HL-60 (cell line): ENCODE data around the gene TSNAXIP1.

Experiments used
- DNase-seq, 2 experiments: peaks; one replicate each; pipeline ENCODE4 v3.0.0-alpha.2; 2010 to 2020; ENCODE audit warnings: low read depth in 1 of 2, low spot score in 1 of 2
- H3K27ac ChIP-seq: fragments of 250-450 bp; sonication (Bioruptor Pico); replicated peaks from 2 replicates; pipeline ENCODE4 v1.5.1; 2020; ENCODE audit warnings: mild to moderate bottlenecking, moderate library complexity
- H3K27me3 ChIP-seq: fragments of 250-450 bp; sonication (Bioruptor Pico); 2 replicates; pipeline ENCODE4 v1.5.1; 2021; ENCODE audit warnings: mild to moderate bottlenecking, moderate library complexity; ENCODE audit not compliant: insufficient read depth, poor library complexity, severe bottlenecking
- H3K4me3 ChIP-seq: replicated peaks from 2 replicates; pipeline ENCODE4 v1.5.1; 2011; ENCODE audit warnings: mild to moderate bottlenecking, control low read depth, low read length; ENCODE audit not compliant: insufficient read depth
- CTCF ChIP-seq: IDR thresholded peaks from one replicate; pipeline ENCODE4 v1.5.1; 2011; ENCODE audit warnings: low read length, control low read depth, inconsistent platforms; ENCODE audit not compliant: insufficient read depth
- GABPA ChIP-seq: IDR thresholded peaks from 2 replicates; pipeline ENCODE4 v1.6.1; 2012; ENCODE audit warnings: low read depth
- POLR2AphosphoS5 ChIP-seq: IDR thresholded peaks from 2 replicates; pipeline ENCODE4 v1.6.1; 2012; ENCODE audit warnings: low read depth
- REST ChIP-seq: IDR thresholded peaks from 2 replicates; pipeline ENCODE4 v1.6.1; 2012; ENCODE audit warnings: low read depth; ENCODE audit not compliant: insufficient replicate concordance
- SPI1 ChIP-seq: IDR thresholded peaks from 2 replicates; pipeline ENCODE4 v1.6.1; 2012; ENCODE audit warnings: low read depth, mild to moderate bottlenecking, borderline replicate concordance

TSNAXIP1 gene

GRCh38 chr16:67822511-67822910 lies 15.8 kb downstream of the TSNAXIP1 start:
- H3K27ac ChIP-seq: no peak overlapping the region
- TF ChIP-seq POLR2AphosphoS5 (no peak), CTCF (no peak), GABPA (no peak), REST (no peak), SPI1 (no peak)
- H3K4me3 ChIP-seq: no peak overlapping the region
- DNase-seq: no peak
- H3K27me3 ChIP-seq: no peaks in the 10 kb centered on the region

GRCh38 chr16:67825119-67825518 lies 18.4 kb downstream of the TSNAXIP1 start:
- Histone ChIP-seq H3K4me3 (no peak overlapping the region), H3K27me3 (no peaks in the 10 kb centered on the region), H3K27ac (no peak overlapping the region)
- DNase-seq: no peak
- no peak for TF ChIP-seq GABPA
- TF ChIP-seq POLR2AphosphoS5: no peak
- TF ChIP-seq REST: no peak
- no peak for TF ChIP-seq SPI1
- no peak for TF ChIP-seq CTCF

DNA sequence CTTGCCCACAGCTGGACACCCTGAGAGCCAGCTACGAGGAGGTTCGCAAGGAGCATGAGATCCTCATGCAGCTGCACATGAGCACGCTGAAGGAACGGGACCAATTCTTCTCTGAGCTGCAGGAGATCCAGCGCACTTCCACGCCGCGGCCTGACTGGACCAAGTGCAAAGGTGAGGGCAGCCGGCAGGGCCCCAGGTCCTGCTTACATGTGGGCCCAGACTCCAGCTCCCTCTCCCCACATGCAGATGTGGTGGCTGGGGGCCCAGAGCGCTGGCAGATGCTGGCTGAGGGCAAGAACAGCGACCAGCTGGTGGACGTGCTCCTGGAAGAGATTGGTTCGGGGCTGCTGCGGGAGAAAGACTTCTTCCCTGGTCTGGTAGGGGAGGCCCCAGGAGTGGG lies 19.2 kb downstream of the TSNAXIP1 start:
- no peak for DNase-seq
- H3K4me3 ChIP-seq: no peak overlapping the region
- H3K27ac ChIP-seq: no peak overlapping the region
- TF ChIP-seq POLR2AphosphoS5 (no peak), GABPA (no peak), REST (no peak), SPI1 (no peak), CTCF (no peak)
- H3K27me3 ChIP-seq: no peaks in the 10 kb centered on the region
